Upper lobe of left lung (tissue), 6 donors: ENCODE results near the gene TMEM184A. TPM values are rescaled to one million over a fixed set of nuclear protein-coding genes. Genes with fewer than 3 reads are reported as not detected.
A peak's percentile ranks its signal among the peaks of the same experiment; 100 is the strongest.

Source experiments
- ATAC-seq, 2 donors: fragments of 200-7000 bp; cut with Tn5 transposase; one replicate each; pipeline ENCODE4 v1.9.1; 2022; ENCODE audit warnings: mild to moderate bottlenecking in 2 of 2, moderate library complexity in 2 of 2; ENCODE audit not compliant: low FRiP score in 2 of 2
- DNase-seq, 2 donors: peaks; one replicate each; pipeline ENCODE4 v3.0.0-alpha.2; 2019 to 2020
- H3K27ac ChIP-seq, 4 donors: fragments of 200-600 bp; sonication (generic); one replicate each; pipeline ENCODE4 v1.5.1; 2016 to 2019
- H3K27me3 ChIP-seq, 4 donors: fragments of 200-600 bp; sonication (generic); one replicate each; pipeline ENCODE4 v1.5.1; 2017 to 2019
- H3K36me3 ChIP-seq, 4 donors: fragments of 200-600 bp; sonication (generic); one replicate each; pipeline ENCODE4 v1.5.1; 2016 to 2019
- H3K4me1 ChIP-seq, 4 donors: fragments of 200-600 bp; sonication (generic); one replicate each; pipeline ENCODE4 v1.5.1; 2018 to 2019
- H3K4me3 ChIP-seq, 4 donors: fragments of 200-600 bp; sonication (generic); one replicate each; pipeline ENCODE4 v1.5.1; 2017 to 2019; ENCODE audit warnings: mild to moderate bottlenecking in 2 of 4, moderate library complexity in 1 of 4
- H3K9me3 ChIP-seq, 4 donors: fragments of 200-600 bp; sonication (generic); one replicate each; pipeline ENCODE4 v1.5.1; 2018 to 2019
- CTCF ChIP-seq, 6 experiments: fragments of 450-650 bp in 4 of 6; fragments of 200-600 bp in 2 of 6; sonication (generic) in 2 of 6; IDR thresholded peaks; one replicate each; pipeline ENCODE4 v1.5.1; 2016 to 2019; ENCODE audit warnings: antibody characterized with exemption in 6 of 6
- EP300 ChIP-seq, 4 donors: sonication (generic); formaldehyde crosslinking; IDR thresholded peaks; one replicate each; pipeline ENCODE4 v1.5.1; 2017; ENCODE audit warnings: antibody characterized with exemption in 4 of 4, control low read depth in 2 of 4
- POLR2A ChIP-seq, 4 donors: fragments of 450-650 bp; IDR thresholded peaks; one replicate each; pipeline ENCODE4 v1.5.1; 2016 to 2017; ENCODE audit warnings: antibody characterized with exemption in 4 of 4, mild to moderate bottlenecking in 2 of 4
- POLR2AphosphoS5 ChIP-seq, 2 donors: sonication (generic); formaldehyde crosslinking; IDR thresholded peaks; one replicate each; pipeline ENCODE4 v1.5.1; 2017; ENCODE audit warnings: antibody characterized with exemption in 2 of 2
- WGBS, 2 donors: methylation state at CpG; one replicate each; pipeline ENCODE4 v1.1.5; 2017 to 2018; 5-methylcytosine and 5-hydroxymethylcytosine counted together
- total RNA-seq, 6 donors: library from RNA; depleted of rRNA in 4 of 6; stranded (reverse); fragments of >200 nt in 4 of 6; gene quantifications; one replicate each; pipeline versions ENCODE4 v1.1.0 to v1.2.1, GENCODE V29; 2016 to 2021
- donor health status: DM: no; HTN: no; CAD: no; lungs with moderate emphysema.
- donor health status: DM: no; HTN: yes; CAD: no; lungs with severe emphysema.

The TMEM184A gene
- total RNA-seq, 6 donors from 2014 or later = 5.0 to 11.7 (median 10.4) TPM

- no peak for TF ChIP-seq EP300 (IDR thresholded peaks at IDR 0.05)
- no peak for TF ChIP-seq CTCF (IDR thresholded peaks at IDR 0.05)
- TF ChIP-seq POLR2AphosphoS5 (IDR thresholded peaks at IDR 0.05) = no peak
- TF ChIP-seq POLR2A (IDR thresholded peaks at IDR 0.05) = no peak
- Histone ChIP-seq H3K27me3 (no peaks in the 10 kb centered on the region), H3K9me3 (no peaks in the 10 kb centered on the region), H3K27ac (no peak overlapping the region), H3K4me3 (no peak overlapping the region), H3K4me1 (peaks cover 0 to 4% (median 0%) of the 10 kb centered on the region in 4 donors), H3K36me3 (peaks cover 0 to 12% (median 2%) of the 10 kb centered on the region in 4 donors)
- DNase-seq = peak in 1 of 2 donors; percentile 83
- WGBS, 2 donors = 87 to 95% methylated on average over 8 to 13 of the region's 27 CpGs
- no peak for ATAC-seq
These were observed 6.5 kb downstream of the TMEM184A start for GRCh38 chr7:1549357-1550004.

- no peak for TF ChIP-seq POLR2A (IDR thresholded peaks at IDR 0.05)
- no peak for TF ChIP-seq EP300 (IDR thresholded peaks at IDR 0.05)
- no peak for TF ChIP-seq CTCF (IDR thresholded peaks at IDR 0.05)
- no peak for TF ChIP-seq POLR2AphosphoS5 (IDR thresholded peaks at IDR 0.05)
- no peak for ATAC-seq
These were observed 7.1 kb downstream of the TMEM184A start for GRCh38 chr7:1548944-1549343.

GRCh38 chr7:1548438-1548831 lies 7.6 kb downstream of the TMEM184A start:
- no peak for TF ChIP-seq EP300 (IDR thresholded peaks at IDR 0.05)
- peak in 1 of 6 experiments; percentile 9 for TF ChIP-seq CTCF (IDR thresholded peaks at IDR 0.05)
- Histone ChIP-seq H3K27ac (no peak overlapping the region), H3K4me1 (peaks cover 0 to 4% (median 0%) of the 10 kb centered on the region in 4 donors), H3K9me3 (no peaks in the 10 kb centered on the region), H3K36me3 (peaks cover 0 to 21% (median 12%) of the 10 kb centered on the region in 4 donors), H3K4me3 (no peak overlapping the region), H3K27me3 (no peaks in the 10 kb centered on the region)
- 55 to 70% methylated on average over 17 of the region's 17 CpGs for WGBS, 2 donors
- ATAC-seq = peak in 1 of 2 donors; percentile 3
- DNase-seq = peak in 1 of 2 donors; percentile 80

More at GRCh38 chr7:1548944-1549343, 7.1 kb downstream of the TMEM184A start:
- no peak overlapping the region for H3K27ac ChIP-seq
- peaks cover 0 to 4% (median 0%) of the 10 kb centered on the region in 4 donors for H3K4me1 ChIP-seq
- H3K36me3 ChIP-seq = peaks cover 0 to 17% (median 7%) of the 10 kb centered on the region in 4 donors
- no peak overlapping the region for H3K4me3 ChIP-seq
- no peaks in the 10 kb centered on the region for H3K9me3 ChIP-seq
- no peaks in the 10 kb centered on the region for H3K27me3 ChIP-seq
- WGBS, 2 donors = 81 to 87% methylated on average over 10 to 12 of the region's 14 CpGs
- no peak for DNase-seq

- Histone ChIP-seq H3K4me1 (peaks cover 0 to 4% (median 0%) of the 10 kb centered on the region in 4 donors), H3K9me3 (no peaks in the 10 kb centered on the region), H3K27me3 (no peaks in the 10 kb centered on the region), H3K4me3 (no peak overlapping the region), H3K36me3 (peaks cover 0 to 26% (median 15%) of the 10 kb centered on the region in 4 donors), H3K27ac (no peak overlapping the region)
- DNase-seq (peak in 1 of 2 donors; percentile 76), ATAC-seq (no peak)
- TF ChIP-seq POLR2A (IDR thresholded peaks at IDR 0.05) = no peak
- TF ChIP-seq EP300 (IDR thresholded peaks at IDR 0.05) = no peak
- no peak for TF ChIP-seq CTCF (IDR thresholded peaks at IDR 0.05)
- TF ChIP-seq POLR2AphosphoS5 (IDR thresholded peaks at IDR 0.05) = no peak
- WGBS, 2 donors = 54 to 74% methylated on average over 4 to 24 of the region's 35 CpGs
These were observed 8.1 kb downstream of the TMEM184A start for GRCh38 chr7:1547777-1548437.
